Measurements from ENCODE around the gene STRIT1.

DNA sequence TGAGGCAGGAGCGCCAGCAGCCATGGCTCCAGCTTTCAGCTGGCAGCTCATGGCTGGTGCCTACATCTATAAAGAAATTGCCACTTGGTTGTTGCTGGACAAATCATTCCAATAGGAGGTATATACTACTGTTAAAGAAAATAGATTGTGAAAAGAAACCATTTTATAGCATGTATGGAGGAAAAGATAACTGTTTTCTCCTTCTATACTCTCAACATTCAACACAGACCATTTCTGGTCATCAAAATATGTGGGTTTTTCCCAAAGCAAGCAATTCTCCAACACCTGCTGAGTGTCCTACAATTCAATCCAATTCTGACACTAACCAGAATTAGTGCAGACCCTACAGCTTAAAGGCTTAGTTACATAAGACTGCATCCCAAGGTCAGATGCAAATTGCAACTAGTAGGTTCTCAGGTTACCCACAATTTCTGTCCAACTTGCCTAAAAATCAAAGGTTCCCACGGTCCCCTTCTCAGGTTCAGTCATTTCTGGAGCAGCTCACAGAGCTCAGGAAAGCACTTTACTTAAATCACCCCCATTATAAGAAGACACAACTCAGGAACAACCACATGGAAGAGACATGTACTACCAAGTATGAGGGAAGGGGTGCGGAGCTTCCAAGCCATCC lies 42.4 kb upstream of the STRIT1 start:
- TF ChIP-seq POLR2AphosphoS5 (IDR thresholded peaks at IDR 0.05), result no peak
- TF ChIP-seq CTCF (IDR thresholded peaks at IDR 0.05), result no peak
